ENCODE results near the gene ROBO1.

DNA sequence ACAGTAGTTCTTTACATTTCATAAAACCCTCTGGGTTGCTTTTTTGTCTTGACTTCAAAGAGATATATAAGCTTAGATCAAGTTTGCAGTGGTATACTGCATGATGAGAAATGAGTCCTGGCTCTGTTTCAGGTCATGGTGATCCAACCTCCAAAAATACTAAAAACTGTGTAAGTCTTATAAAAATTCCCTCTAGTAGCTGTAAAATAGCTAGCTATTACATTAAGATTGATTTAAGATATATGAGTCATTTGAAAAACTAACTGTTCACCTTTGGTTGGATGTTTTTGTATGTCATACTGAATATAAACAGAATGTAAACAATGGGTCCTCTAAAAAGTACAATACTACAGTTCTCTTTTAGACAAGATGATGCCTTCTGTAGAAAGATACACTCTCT, 879.2 kb downstream of the ROBO1 start:
- TF ChIP-seq, protein P1, sequence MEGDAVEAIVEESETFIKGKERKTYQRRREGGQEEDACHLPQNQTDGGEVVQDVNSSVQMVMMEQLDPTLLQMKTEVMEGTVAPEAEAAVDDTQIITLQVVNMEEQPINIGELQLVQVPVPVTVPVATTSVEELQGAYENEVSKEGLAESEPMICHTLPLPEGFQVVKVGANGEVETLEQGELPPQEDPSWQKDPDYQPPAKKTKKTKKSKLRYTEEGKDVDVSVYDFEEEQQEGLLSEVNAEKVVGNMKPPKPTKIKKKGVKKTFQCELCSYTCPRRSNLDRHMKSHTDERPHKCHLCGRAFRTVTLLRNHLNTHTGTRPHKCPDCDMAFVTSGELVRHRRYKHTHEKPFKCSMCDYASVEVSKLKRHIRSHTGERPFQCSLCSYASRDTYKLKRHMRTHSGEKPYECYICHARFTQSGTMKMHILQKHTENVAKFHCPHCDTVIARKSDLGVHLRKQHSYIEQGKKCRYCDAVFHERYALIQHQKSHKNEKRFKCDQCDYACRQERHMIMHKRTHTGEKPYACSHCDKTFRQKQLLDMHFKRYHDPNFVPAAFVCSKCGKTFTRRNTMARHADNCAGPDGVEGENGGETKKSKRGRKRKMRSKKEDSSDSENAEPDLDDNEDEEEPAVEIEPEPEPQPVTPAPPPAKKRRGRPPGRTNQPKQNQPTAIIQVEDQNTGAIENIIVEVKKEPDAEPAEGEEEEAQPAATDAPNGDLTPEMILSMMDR (IDR thresholded peaks at IDR 0.05), result no peak
- no peak for TF ChIP-seq POLR2A (IDR thresholded peaks at IDR 0.05)
